ENCODE measurements around the gene UBE3A.
"Not testable (repeated sequence)": the region's sequence is repeated elsewhere in the genome, so short reads cannot be mapped to it uniquely, and the experiment has no call there.

DNA sequence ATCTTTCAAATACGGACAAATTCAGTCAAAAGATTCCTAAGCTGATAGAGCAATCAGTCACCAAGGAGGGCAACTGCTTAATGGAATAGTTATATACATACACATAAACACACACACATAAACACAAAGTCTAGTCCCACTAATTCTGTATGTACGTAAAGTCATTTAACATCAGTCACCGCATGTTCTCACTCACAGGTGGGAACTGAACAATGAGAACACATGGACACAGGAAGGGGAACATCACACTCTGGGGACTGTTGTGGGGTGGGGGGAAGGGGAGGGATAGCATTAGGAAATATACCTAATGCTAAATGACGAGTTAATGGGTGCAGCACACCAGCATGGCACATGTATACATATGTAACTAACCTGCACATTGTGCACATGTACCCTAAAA, 29.1 kb downstream of the UBE3A start:
- TF ChIP-seq FOXA1 (IDR thresholded peaks at IDR 0.05); SUZ12 (IDR thresholded peaks at IDR 0.05); HDGF (IDR thresholded peaks at IDR 0.05; ENCODE audit: borderline replicate concordance); BHLHE40 (IDR thresholded peaks at IDR 0.05; ENCODE audit: borderline replicate concordance); FOXM1 (IDR thresholded peaks at IDR 0.05; ENCODE audit: borderline replicate concordance); SP1 (IDR thresholded peaks at IDR 0.05); ELF4 (IDR thresholded peaks at IDR 0.05); FOXK2 (IDR thresholded peaks at IDR 0.05); TARDBP (IDR thresholded peaks at IDR 0.05); L3MBTL2 (conservative IDR thresholded peaks at IDR 0.05); CTBP1 (IDR thresholded peaks at IDR 0.05; ENCODE audit: borderline replicate concordance); LEF1 (IDR thresholded peaks at IDR 0.05; ENCODE audit: borderline replicate concordance); ZNF384 (IDR thresholded peaks at IDR 0.05): not testable (repeated sequence)
- TF ChIP-seq, protein P1, sequence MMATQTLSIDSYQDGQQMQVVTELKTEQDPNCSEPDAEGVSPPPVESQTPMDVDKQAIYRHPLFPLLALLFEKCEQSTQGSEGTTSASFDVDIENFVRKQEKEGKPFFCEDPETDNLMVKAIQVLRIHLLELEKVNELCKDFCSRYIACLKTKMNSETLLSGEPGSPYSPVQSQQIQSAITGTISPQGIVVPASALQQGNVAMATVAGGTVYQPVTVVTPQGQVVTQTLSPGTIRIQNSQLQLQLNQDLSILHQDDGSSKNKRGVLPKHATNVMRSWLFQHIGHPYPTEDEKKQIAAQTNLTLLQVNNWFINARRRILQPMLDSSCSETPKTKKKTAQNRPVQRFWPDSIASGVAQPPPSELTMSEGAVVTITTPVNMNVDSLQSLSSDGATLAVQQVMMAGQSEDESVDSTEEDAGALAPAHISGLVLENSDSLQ (IDR thresholded peaks at IDR 0.05) = not testable (repeated sequence)

All from HEK293T (cell line).